Epidermal melanocyte (primary cell): ENCODE results near the gene PLXNB1.

Experiments
- DNase-seq: peaks from one replicate; pipeline ENCODE4 v3.0.0; 2011; ENCODE audit warnings: low spot score; ENCODE audit not compliant: insufficient read length

PLXNB1 gene

GRCh38 chr3:48406443-48407431 is 23.1 kb downstream of the PLXNB1 start:
- peak; percentile 8 for DNase-seq

GRCh38 chr3:48405971-48406370 is 23.9 kb downstream of the PLXNB1 start:
- no peak for DNase-seq

GRCh38 chr3:48405343-48405881 is 24.5 kb downstream of the PLXNB1 start:
- peak; percentile 10 for DNase-seq

GRCh38 chr3:48404440-48405342 is 25.2 kb downstream of the PLXNB1 start:
- DNase-seq, result no peak

- peak; percentile 8 for DNase-seq
Measured at GRCh38 chr3:48403533-48404439, 26.1 kb downstream of the PLXNB1 start.

- no peak for DNase-seq
Measured at GRCh38 chr3:48402907-48403306, 27.0 kb downstream of the PLXNB1 start.

DNA sequence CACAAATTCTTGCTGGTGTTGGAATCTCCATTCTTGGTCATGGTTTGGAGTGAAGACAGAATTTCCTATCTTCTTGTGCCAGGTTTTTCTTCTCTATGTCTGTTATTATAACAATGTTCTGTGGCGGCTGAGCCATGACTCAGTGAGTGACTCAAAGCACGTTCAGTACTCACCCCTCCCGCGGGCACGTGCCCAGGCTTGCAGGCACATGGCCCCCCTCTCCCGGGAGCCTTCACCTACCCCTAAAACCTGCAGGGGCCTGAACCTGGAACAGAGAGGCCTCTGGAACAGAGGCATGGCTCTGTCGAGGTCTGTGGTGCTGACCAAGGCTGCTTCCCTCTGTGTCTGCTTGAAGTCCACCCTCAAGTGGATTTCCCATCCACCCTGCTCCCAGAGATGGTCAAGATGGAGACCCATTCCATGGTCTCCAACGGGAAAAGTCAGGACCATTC is 27.6 kb downstream of the PLXNB1 start:
- DNase-seq, result peak; percentile 40

DNA sequence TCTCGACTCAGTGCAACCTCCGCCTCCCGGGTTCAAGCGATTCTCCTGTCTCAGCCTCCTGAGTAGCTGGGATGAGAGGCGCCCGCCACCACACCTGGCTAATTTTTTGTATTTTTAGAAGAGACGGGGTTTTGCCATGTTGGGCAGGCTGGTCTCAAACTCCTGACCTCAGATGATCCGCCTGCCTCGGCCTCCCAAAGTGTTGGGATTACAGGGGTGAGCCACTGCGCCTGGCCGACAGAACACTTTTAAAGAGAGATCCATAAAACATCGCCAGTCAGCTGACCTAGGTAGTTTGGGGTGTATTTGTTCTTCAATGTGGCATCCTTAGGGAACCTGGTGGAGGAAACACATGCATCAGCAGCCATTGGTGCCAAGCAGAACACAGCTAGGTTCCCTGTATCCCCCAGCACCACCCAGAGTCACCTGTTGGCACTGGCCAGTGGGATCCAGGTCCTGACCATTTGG is 28.4 kb downstream of the PLXNB1 start:
- DNase-seq, result peak; percentile 11

GRCh38 chr3:48400824-48401433 is 29.0 kb downstream of the PLXNB1 start:
- peak; percentile 72 for DNase-seq

- DNase-seq, result peak; percentile 8
Measured at GRCh38 chr3:48399387-48400172, 30.3 kb downstream of the PLXNB1 start.

GRCh38 chr3:48398701-48399386 is 31.0 kb downstream of the PLXNB1 start:
- DNase-seq, result peak; percentile 4

DNA sequence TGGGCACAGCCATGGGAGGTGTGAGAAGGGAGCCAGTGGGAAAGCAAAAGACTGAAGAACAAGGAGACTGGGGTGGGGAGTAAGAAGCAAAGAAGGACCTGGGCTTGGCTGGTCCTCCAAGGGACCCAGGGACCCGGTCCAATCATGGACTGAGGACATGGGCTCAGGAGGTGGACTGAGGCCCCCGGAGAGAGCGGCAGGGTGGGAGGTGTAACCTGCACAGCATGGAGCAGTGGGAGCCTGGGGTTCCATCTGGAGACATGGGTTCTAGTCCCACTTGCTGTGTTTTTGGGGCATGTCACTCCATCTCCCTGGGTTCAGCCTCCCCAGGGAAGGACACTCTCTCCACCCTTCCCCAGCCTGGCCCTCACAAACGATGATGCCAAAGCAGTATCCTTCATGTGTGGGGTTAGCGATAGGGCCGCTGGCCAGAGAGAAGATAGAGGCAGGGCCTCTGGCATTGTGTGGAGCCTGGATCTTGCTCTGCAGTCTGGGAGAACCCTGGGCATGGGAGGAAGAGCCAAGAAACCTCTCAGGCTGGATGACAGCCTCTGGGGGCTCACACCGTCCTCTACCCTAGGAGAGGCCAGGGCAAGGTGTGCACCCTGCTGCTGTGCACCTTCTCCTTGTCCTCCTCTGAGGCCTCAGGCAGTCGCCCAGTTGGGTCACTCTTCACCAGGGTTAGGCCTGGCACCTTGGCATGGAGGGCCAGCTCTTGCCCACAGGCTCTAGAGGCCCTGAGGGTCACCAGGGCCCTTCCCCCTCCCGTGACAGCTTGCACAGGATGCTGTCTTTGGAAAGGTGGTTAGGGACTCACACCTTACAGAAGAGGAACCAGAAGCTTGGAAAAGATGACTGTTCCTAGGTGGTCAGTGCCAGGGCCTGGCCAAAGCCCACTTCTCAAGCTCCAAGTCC is 31.9 kb downstream of the PLXNB1 start:
- peak; percentile 9 for DNase-seq

GRCh38 chr3:48395714-48396113 is 34.2 kb downstream of the PLXNB1 start:
- no peak for DNase-seq

DNA sequence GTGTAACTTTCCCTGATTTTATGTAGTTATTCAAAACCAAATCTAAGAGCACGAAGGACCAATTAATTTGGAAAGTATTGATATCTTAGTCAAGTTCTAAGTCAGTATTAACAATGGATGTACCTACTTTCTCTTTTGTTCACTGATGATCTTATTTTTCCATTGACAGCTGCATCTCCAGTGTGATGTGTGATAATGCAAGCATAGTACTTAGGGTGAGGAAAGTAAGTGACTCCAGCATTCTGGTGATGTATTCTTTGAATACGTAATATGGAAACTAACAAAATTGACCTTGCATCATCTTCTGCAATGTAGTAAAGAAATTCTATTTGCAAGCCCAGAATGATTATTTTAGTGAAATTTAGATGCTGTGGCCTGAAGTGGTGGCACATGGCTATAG is 35.5 kb downstream of the PLXNB1 start:
- no peak for DNase-seq

- DNase-seq, result no peak
Measured at GRCh38 chr3:48388966-48389365, 40.9 kb downstream of the PLXNB1 start.

DNA sequence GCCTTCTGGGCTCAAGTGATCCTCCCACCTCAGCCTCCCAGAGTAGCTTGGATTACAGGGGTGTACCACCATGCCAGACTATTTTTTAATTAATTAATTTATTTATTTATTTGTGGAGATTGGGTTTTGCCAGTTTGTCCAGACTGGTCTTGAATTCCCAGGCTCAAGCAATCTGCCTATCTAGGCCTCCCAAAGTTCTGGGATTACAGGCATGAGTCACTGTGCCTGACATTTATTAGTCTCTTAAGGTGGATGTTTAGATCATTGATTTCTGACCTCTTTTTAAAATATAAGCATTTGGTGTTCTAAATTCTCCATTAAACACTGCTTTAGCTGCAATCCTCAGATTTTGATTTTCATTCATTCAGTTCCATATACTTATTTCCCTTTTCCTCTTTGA is 42.3 kb downstream of the PLXNB1 start:
- DNase-seq, result no peak

GRCh38 chr3:48372862-48373435 is 56.9 kb downstream of the PLXNB1 start:
- DNase-seq, result no peak
